Measurements from ENCODE around the gene TF. TPM values are rescaled to one million over a fixed set of nuclear protein-coding genes. Genes with fewer than 3 reads are reported as not detected.
"Not testable (repeated sequence)": the region's sequence is repeated elsewhere in the genome, so short reads cannot be mapped to it uniquely, and the experiment has no call there.

The TF gene
- total RNA-seq, 1 experiment from 2014 or later, result not detected

DNA sequence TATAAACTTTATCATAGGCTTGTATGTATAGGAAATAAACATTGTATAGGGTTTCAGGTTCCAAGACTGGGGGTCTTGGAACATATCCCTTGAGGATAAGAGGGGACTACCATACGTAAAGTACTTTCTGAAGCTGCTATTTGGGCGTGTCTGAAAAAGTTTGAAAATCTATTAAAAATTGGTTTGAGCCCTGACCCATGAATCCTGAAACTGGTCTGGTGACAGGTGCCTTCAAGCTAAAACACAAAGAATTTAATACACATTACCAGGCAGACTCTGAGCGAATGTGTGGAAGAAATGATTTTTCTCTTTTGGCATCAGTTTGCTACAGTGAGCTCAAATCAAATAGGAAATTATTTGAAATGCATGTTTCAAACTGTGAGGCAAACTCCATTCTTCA, 16.3 kb downstream of the TF start:
- Histone ChIP-seq H3K36me3 (no peaks in the 10 kb centered on the region), H3K4me3 (no peak overlapping the region), H3K27me3 (replicated peaks) (0 out of 2 replicates have a peak, but pooled peaks cover 3% of the 10 kb centered on the region), H3K4me1 (replicated peaks) (no peaks in the 10 kb centered on the region), H3K9me3 (replicated peaks) (no peaks in the 10 kb centered on the region), H3K27ac (no peak overlapping the region)
- no peak for DNase-seq (ENCODE audit: low read depth in 1 of 2, low spot score in 2 of 2)

DNA sequence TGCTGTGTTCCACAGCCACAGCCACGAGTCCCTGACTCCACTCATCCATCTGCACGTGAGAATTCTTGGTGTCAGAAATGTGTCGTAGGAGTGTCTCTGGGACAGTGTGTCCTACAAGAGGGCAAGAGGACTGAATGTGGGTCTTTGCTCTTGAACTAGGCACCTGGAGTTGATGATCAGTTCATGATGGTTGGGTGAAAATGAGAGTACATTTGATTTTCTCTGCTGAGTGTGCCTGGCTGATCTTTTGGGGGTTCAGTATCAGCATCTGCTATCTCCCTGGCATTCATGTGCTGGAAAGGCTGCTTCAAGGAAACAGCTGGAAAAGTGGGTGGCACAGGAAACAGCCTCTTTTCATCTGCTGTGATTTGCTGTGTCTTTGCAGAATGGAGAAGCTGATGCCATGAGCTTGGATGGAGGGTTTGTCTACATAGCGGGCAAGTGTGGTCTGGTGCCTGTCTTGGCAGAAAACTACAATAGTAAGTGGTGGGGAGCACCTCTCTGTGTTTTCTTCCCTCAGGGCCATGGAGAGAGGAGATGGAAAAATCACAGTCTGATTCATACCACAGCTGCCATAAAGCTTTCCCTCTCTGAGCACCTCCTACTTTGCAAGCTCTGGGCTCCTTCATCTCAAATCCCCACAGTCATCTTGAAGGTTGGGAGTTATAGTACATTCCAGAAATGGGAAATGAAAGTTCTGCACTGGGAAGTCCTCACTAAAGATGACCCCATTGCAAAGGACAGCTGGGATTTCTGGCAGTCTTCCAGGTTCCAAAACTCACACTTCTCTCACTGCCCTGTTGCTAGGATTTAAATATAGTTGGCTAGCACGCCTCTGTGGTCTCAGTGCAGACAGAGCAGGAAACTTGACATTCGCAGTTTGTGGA, 17.8 kb downstream of the TF start:
- Histone ChIP-seq H3K9me3 (replicated peaks) (no peaks in the 10 kb centered on the region), H3K4me3 (no peak overlapping the region), H3K27ac (no peak overlapping the region), H3K4me1 (replicated peaks) (no peaks in the 10 kb centered on the region), H3K27me3 (replicated peaks) (0 out of 2 replicates have a peak, but pooled peaks cover 3% of the 10 kb centered on the region), H3K36me3 (no peaks in the 10 kb centered on the region)
- DNase-seq (ENCODE audit: low read depth in 1 of 2, low spot score in 2 of 2), result no peak

DNA sequence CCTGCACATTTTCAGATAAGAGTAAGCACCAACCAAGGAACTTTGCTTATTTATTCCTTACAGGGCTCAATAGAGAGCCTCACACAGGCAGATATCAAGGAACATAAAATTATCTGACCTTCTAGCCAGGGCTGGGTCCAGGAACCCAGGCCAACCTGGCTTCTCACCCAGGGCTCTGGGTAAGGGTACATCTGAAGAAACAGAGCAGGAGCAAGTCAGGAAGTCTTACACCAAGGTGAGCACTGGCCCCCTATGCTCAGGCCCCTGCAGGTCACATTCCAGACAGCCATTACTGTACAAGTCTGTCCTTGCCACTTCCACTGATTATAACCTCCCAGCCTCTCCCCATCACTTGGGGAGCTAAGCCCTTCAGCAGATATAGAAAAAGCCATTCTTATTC, 19.1 kb downstream of the TF start:
- Histone ChIP-seq H3K4me1 (replicated peaks) (no peaks in the 10 kb centered on the region), H3K9me3 (replicated peaks) (no peaks in the 10 kb centered on the region)
- no peak for DNase-seq (ENCODE audit: low read depth in 1 of 2, low spot score in 2 of 2)

DNA sequence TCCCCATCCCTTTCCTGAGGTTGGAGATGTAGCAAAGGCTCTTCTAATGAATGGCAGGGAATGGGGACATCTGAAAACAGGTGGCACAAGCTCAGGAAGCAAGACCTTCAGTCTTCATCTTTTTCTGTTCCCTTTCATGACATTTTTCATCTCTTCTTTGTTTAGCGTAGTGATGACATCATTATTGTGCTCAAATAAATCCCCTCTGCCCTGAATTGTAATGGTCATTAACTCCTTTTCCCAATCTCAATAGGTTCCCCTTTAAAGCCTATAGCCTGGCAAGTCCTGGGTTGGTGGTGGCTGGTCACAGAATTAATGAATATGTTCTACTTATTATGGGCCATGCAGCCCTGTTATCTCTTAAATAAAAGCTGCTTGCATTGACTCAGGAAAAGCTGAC, 21.4 kb downstream of the TF start:
- DNase-seq (ENCODE audit: low read depth in 1 of 2, low spot score in 2 of 2), result no peak
- Histone ChIP-seq H3K27me3 (replicated peaks) (0 out of 2 replicates have a peak, but pooled peaks cover 3% of the 10 kb centered on the region), H3K4me3 (no peak overlapping the region), H3K4me1 (replicated peaks) (no peaks in the 10 kb centered on the region), H3K36me3 (no peaks in the 10 kb centered on the region), H3K27ac (no peak overlapping the region), H3K9me3 (replicated peaks) (no peaks in the 10 kb centered on the region)

More for the DNA sequence above, 19.1 kb downstream of the TF start:
- Histone ChIP-seq H3K27me3 (replicated peaks) (0 out of 2 replicates have a peak, but pooled peaks cover 3% of the 10 kb centered on the region), H3K27ac (no peak overlapping the region), H3K4me3 (no peak overlapping the region), H3K36me3 (no peaks in the 10 kb centered on the region)

DNA sequence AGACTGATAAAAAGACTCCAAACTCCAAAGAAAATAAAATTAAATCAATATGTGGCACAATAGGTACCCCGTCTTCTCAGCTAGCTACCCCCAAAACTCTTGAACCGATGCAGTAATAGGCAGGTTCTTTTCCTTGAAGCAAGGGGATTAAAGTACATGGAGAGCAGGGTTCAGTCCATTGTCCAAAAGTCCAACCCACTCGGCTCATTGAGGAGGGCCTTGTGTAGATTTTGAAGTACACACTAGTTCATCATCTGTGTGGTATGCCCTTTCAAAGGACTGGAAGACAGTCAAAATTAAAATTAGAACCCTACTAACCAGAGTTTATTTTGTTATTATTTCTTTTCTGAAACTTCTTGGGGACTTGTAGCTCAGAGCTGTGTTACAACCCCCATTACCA, 23.3 kb downstream of the TF start:
- Histone ChIP-seq H3K27me3 (replicated peaks) (0 out of 2 replicates have a peak, but pooled peaks cover 3% of the 10 kb centered on the region), H3K27ac (no peak overlapping the region), H3K36me3 (no peaks in the 10 kb centered on the region), H3K4me3 (no peak overlapping the region), H3K9me3 (replicated peaks) (no peaks in the 10 kb centered on the region), H3K4me1 (replicated peaks) (no peaks in the 10 kb centered on the region)
- DNase-seq (ENCODE audit: low read depth in 1 of 2, low spot score in 2 of 2), result no peak

DNA sequence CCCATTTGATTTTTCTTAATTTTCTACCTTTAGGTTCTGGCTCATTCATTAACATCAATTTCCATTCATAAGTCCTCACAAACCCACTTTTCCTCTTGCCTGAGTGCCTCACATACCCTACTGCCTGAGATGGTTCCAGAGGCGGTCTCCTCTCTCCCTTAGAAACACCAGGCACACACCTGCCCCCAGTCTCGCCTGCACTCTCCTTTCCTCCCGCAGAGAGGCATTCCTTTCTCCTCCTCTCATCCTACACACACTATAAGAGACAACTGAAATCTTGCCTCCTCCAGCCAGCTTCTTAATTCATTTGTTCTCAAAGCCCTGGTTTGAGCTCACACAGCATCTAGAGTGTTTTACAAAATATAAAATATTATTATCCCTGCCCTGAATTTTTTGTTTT, 27.5 kb downstream of the TF start:
- Histone ChIP-seq H3K27ac (no peak overlapping the region), H3K9me3 (replicated peaks) (no peaks in the 10 kb centered on the region), H3K4me1 (replicated peaks) (no peaks in the 10 kb centered on the region), H3K36me3 (no peaks in the 10 kb centered on the region), H3K4me3 (no peak overlapping the region), H3K27me3 (replicated peaks) (no peaks in the 10 kb centered on the region)
- no peak for DNase-seq (ENCODE audit: low read depth in 1 of 2, low spot score in 2 of 2)

DNA sequence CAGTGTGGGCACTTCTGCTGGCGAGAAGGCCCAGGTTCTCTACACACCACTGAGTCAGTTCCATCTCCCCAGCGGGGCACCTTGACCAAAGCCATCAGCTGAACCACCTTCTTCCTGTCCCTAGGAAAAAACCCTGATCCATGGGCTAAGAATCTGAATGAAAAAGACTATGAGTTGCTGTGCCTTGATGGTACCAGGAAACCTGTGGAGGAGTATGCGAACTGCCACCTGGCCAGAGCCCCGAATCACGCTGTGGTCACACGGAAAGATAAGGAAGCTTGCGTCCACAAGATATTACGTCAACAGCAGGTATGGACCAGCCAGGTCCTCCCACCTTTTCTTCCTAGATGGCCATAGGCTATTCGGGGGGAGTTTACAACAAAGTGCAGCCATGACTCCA, 29.1 kb downstream of the TF start:
- Histone ChIP-seq H3K27me3 (replicated peaks) (no peaks in the 10 kb centered on the region), H3K9me3 (replicated peaks) (no peaks in the 10 kb centered on the region), H3K4me1 (replicated peaks) (no peaks in the 10 kb centered on the region), H3K4me3 (no peak overlapping the region), H3K27ac (no peak overlapping the region), H3K36me3 (no peaks in the 10 kb centered on the region)
- DNase-seq (ENCODE audit: low read depth in 1 of 2, low spot score in 2 of 2), result no peak

DNA sequence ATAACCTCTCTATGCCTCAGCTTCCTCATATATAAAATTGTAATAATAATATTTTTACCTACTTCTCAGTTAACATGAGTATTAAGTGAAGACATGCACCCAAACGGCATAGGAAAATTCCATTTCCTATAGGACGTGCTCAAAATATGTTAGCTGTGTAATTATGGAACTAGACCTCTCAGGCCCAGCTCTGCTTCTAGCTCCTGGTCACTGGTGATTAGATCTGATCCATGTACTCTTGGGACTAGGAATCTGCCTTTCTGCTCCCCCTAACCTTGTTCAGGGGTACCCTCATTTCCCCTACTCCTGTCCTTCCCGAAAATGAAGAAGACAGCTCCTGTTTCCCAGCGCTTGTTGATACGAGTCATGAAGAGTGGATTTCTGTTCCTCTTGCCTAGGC, 29.6 kb downstream of the TF start:
- Histone ChIP-seq H3K27me3 (replicated peaks) (no peaks in the 10 kb centered on the region), H3K9me3 (replicated peaks) (no peaks in the 10 kb centered on the region), H3K36me3 (no peaks in the 10 kb centered on the region), H3K4me1 (replicated peaks) (no peaks in the 10 kb centered on the region), H3K27ac (no peak overlapping the region), H3K4me3 (no peak overlapping the region)
- DNase-seq (ENCODE audit: low read depth in 1 of 2, low spot score in 2 of 2), result no peak

DNA sequence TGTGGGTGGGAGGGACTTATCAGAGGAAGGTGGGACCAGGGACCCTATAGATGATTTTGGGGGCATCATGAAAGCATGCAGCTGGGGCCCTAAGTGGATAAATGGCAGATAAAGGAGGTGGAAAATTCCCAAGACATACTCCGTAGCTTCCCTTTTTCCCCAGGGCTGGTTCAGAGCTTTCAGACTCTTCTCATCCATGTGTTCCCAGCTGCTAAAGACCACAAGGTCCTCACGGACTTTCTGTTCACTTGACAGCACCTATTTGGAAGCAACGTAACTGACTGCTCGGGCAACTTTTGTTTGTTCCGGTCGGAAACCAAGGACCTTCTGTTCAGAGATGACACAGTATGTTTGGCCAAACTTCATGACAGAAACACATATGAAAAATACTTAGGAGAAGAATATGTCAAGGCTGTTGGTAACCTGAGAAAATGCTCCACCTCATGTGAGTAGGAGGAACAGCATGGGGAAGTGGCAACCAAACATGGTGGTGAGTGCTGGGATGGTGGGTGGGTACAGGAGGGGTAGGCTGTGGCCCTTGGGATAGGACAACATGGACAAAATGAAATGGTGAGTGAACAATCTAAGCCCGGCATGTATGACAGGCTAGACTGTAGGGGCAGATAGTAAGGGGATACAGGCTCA, 30.7 kb downstream of the TF start:
- H3K27me3 ChIP-seq (replicated peaks), result peaks cover 6% of the 10 kb centered on the region; the same call in 1 of the 2 replicates
- DNase-seq (ENCODE audit: low read depth in 1 of 2, low spot score in 2 of 2), result no peak
- H3K36me3 ChIP-seq, result no peaks in the 10 kb centered on the region
- no peak overlapping the region for H3K4me3 ChIP-seq
- no peaks in the 10 kb centered on the region for H3K4me1 ChIP-seq (replicated peaks)
- no peak overlapping the region for H3K27ac ChIP-seq
- H3K9me3 ChIP-seq (replicated peaks), result no peaks in the 10 kb centered on the region

DNA sequence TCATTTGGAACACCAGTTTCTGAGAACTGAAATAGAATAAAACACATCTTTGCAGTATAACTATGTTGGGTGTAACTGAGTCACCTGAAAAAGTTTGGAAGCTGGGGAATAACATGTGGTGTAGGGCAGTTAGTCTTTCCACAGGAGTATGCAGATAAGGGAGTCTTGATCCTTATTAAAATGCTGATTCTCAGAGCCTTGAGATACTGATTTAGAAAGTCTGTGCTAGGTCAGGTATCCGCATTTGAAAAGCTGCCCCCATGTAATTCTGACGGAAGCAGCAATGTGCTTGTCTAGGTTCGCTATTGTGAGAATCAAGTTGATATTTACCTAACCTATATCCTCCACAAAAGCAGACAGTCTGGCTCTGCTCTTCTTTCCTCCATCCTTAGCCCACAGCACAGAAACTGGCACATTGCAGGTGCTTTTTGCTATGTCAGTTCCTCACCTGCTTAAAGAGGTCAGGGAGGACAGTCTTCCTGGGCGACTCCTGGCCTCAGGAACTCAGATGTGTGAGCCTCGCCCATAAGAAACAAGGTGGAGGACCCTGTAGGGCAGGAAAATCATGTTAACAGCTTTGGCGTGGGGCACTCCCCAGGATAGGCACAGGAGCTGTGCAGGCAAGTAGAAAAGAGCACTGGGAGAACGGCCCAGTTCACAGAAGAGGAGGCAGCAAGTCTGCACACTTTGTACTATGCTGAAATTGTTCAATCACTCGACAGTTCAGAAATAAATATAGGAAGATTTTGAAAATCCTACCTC, 31.8 kb downstream of the TF start:
- Histone ChIP-seq H3K36me3 (no peaks in the 10 kb centered on the region), H3K9me3 (replicated peaks) (no peaks in the 10 kb centered on the region)

DNA sequence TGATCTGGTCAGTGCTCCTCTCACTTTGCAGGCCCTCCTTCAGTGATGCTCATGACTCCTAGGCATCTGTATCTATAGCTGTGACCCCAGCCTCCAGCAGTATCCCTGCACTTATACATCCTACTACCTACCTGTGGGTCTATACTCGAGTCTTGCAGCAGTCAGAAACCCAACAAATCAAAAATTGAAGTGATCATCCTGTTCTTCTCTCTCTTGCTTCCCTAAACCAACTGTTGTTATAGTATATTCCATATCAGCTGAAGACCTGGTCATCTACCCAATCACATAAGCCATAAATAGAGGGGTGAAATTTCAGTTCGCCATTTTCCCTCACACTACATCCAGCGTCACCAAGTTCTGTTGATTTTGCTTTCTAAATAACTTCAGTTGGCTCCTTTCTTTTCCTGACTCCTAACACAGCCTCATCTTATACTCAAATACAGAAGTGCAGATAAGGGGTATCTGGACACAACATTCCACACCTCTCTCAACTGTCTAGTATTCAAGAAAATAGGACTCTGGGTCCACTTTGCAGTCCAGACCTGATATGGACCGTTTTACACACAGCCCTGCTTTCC, 33.5 kb downstream of the TF start:
- H3K27ac ChIP-seq, result no peak overlapping the region
- no peak overlapping the region for H3K4me3 ChIP-seq
- H3K9me3 ChIP-seq (replicated peaks), result no peaks in the 10 kb centered on the region
- H3K4me1 ChIP-seq (replicated peaks), result no peaks in the 10 kb centered on the region
- no peak for DNase-seq (ENCODE audit: low read depth in 1 of 2, low spot score in 2 of 2)
- H3K36me3 ChIP-seq, result no peaks in the 10 kb centered on the region
- H3K27me3 ChIP-seq (replicated peaks), result peaks cover 14% of the 10 kb centered on the region

More for the DNA sequence above, 31.8 kb downstream of the TF start:
- H3K27me3 ChIP-seq (replicated peaks), result peaks cover 11% of the 10 kb centered on the region
- no peak overlapping the region for H3K4me3 ChIP-seq
- DNase-seq (ENCODE audit: low read depth in 1 of 2, low spot score in 2 of 2), result no peak
- H3K4me1 ChIP-seq (replicated peaks), result no peaks in the 10 kb centered on the region
- H3K27ac ChIP-seq, result no peak overlapping the region

DNA sequence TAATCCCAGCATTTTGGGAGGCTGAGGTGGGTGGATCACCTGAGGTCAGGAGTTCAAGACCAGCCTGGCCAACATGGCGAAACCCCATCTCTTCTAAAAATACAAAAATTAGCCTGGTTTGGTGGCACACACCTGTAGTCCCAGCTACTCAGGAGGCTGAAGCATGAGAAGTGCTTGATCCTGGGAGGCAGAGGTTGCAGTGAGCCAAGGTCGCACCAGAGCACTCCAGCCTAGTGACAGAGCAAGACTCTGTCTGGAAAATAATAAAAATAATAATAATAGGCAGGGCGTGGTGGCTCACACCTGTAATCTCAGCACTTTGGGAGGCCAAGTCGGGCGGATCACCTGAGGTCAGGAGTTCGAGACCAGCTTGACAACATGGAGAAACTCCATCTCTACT, 34.6 kb downstream of the TF start:
- H3K9me3 ChIP-seq (replicated peaks); H3K36me3 ChIP-seq; H3K4me3 ChIP-seq; H3K4me1 ChIP-seq (replicated peaks); DNase-seq (ENCODE audit: low read depth in 1 of 2, low spot score in 2 of 2); H3K27ac ChIP-seq: not testable (repeated sequence)
- H3K27me3 ChIP-seq (replicated peaks), result peaks cover 14% of the 10 kb centered on the region

DNA sequence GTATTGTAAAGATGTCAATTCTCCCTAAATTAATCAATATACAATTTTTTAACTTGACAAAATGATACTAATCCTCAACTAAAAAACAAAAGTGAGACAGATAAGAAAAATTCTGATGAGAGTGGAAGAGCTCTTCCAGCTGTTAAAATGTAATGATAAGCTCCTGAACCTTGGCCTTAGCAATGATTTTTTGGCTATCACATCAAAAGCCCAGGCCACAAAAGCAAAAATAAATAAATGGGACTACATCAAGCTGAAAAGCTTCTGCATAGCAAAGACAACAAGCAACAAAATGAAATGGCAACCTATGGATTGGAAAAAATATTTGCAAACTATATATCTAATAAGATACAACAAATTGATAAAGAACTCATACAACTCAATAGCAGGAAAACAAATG, 35.4 kb downstream of the TF start:
- Histone ChIP-seq H3K36me3 (no peaks in the 10 kb centered on the region), H3K27me3 (replicated peaks) (peaks cover 14% of the 10 kb centered on the region), H3K9me3 (replicated peaks) (no peaks in the 10 kb centered on the region), H3K4me1 (replicated peaks) (no peaks in the 10 kb centered on the region), H3K27ac (no peak overlapping the region), H3K4me3 (no peak overlapping the region)
- DNase-seq (ENCODE audit: low read depth in 1 of 2, low spot score in 2 of 2), result no peak
